ENCODE results near the gene KHSRP.
"Not testable (repeated sequence)": the region's sequence is repeated elsewhere in the genome, so short reads cannot be mapped to it uniquely, and the experiment has no call there.

KHSRP gene

DNA sequence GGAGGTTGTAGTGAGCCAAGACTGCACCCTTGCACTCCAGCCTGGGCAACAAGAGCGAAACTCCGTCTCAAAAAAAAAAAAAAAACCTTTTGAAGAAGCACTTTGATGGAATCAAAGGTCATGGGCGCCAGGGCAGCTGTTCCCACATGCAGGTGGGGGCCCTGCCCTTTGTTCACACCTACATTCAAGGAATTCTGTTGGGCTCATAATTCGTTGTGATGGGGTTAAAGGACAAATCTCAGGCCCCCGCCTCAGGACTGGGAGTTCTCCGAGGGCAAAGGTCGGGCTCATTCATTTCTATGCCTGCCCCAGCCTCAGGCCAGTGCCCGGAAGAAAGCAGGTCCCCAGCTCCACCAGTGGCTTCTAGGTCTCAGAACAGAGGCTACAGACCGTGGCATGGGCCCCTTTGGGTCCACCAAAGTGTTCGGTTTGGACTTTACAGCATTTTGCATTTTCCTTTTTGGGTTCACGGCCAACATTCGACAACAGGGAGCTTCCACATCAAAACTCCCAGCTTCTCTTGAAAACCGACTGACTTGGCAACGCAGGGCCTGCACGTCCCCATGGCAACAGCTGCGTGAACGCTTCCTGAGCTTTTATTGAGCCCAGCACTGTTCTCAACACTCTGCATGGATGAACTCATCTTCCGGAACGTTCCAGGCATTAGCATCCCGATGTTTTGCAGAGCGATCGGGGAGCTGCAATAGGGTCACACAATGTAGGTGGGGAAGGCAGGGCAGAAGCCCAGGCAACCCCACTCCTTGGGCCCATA is 21.6 kb downstream of the KHSRP start:
- no peaks in the 10 kb centered on the region for H3K36me3 ChIP-seq (ENCODE audit: control insufficient read depth in 1 of 2, insufficient read depth in 2 of 2, low read length in 2 of 2)
- H2BK5ac ChIP-seq (ENCODE audit: low read depth, low read length, poor library complexity) = no peak overlapping the region
- no peaks in the 10 kb centered on the region for H3K79me2 ChIP-seq (ENCODE audit: control insufficient read depth, insufficient read depth, low read length, poor library complexity)
- no peak overlapping the region for H3K4me2 ChIP-seq (ENCODE audit: low read length)
- DNase-seq = no peak
- H2BK120ac ChIP-seq (ENCODE audit: insufficient read depth, low read length, poor library complexity) = no peak overlapping the region
- no peak overlapping the region for H3K14ac ChIP-seq (ENCODE audit: low read length)
- H4K91ac ChIP-seq (ENCODE audit: low read depth, low read length) = no peak overlapping the region
- H3K4me1 ChIP-seq (ENCODE audit: control insufficient read depth in 1 of 2, insufficient read depth in 2 of 2, low read length in 2 of 2) = no peaks in the 10 kb centered on the region
- H3K27me3 ChIP-seq (ENCODE audit: insufficient read depth, low read length) = no peaks in the 10 kb centered on the region
- no peak overlapping the region for H4K12ac ChIP-seq (ENCODE audit: low read depth, low read length)
- H2AK5ac ChIP-seq (ENCODE audit: low read length) = no peak overlapping the region
- WGBS (ENCODE audit: extremely low coverage, insufficient coverage, insufficient read length) = no CpG with 5 or more reads among the region's 22 CpGs
- no peak overlapping the region for H3K18ac ChIP-seq (ENCODE audit: low read length)
- H3K9me3 ChIP-seq (ENCODE audit: insufficient read depth, low read depth, low read length) = no peaks in the 10 kb centered on the region
- no peak overlapping the region for H3K4ac ChIP-seq (ENCODE audit: low read depth, low read length)
- no peak overlapping the region for H3K9ac ChIP-seq (ENCODE audit: low read length)
- no peak overlapping the region for H2AFZ ChIP-seq (ENCODE audit: insufficient read depth, low read length, poor library complexity)
- no peak overlapping the region for H3K23ac ChIP-seq (ENCODE audit: low read length)
- H3K4me3 ChIP-seq (ENCODE audit: low read depth, low read length) = no peak overlapping the region
- H3K79me1 ChIP-seq (ENCODE audit: low read length) = no peaks in the 10 kb centered on the region
- no peak overlapping the region for H3K27ac ChIP-seq (ENCODE audit: low read depth, low read length)
- H4K8ac ChIP-seq (ENCODE audit: low read depth, low read length) = no peak overlapping the region
- H2BK12ac ChIP-seq (ENCODE audit: low read length) = no peak overlapping the region

DNA sequence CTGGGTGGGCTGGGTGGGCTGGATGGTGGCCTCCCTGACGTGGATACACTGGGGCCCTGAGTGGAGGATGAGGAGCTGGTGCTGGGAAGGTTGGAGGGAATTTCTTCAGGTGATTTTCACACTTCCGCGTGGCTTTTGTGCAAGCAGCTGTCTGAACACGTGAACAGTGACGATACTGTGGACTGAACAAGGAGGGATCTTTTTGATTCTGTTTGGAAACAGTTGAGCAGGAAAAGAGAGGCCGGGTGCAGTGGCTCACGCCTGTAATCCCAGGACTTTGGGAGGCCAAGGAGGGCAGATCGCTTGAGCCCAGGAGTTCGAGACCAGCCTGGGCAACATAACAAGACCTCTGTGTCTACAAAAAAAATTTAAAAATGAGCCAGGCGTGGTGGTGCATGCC is 22.6 kb downstream of the KHSRP start:
- no peak overlapping the region for H4K12ac ChIP-seq (ENCODE audit: low read depth, low read length)
- H3K4ac ChIP-seq (ENCODE audit: low read depth, low read length) = no peak overlapping the region
- H2AFZ ChIP-seq (ENCODE audit: insufficient read depth, low read length, poor library complexity) = no peak overlapping the region
- no peak overlapping the region for H2BK120ac ChIP-seq (ENCODE audit: insufficient read depth, low read length, poor library complexity)
- no peak overlapping the region for H3K4me3 ChIP-seq (ENCODE audit: low read depth, low read length)
- H3K14ac ChIP-seq (ENCODE audit: low read length) = no peak overlapping the region
- H4K8ac ChIP-seq (ENCODE audit: low read depth, low read length) = no peak overlapping the region
- H3K18ac ChIP-seq (ENCODE audit: low read length) = no peak overlapping the region
- H3K27ac ChIP-seq (ENCODE audit: low read depth, low read length) = no peak overlapping the region
- H4K91ac ChIP-seq (ENCODE audit: low read depth, low read length) = no peak overlapping the region
- no peak for DNase-seq
- no peaks in the 10 kb centered on the region for H3K79me2 ChIP-seq (ENCODE audit: control insufficient read depth, insufficient read depth, low read length, poor library complexity)
- no CpG with 5 or more reads among the region's 10 CpGs for WGBS (ENCODE audit: extremely low coverage, insufficient coverage, insufficient read length)
- no peak overlapping the region for H2BK5ac ChIP-seq (ENCODE audit: low read depth, low read length, poor library complexity)
- no peak overlapping the region for H3K4me2 ChIP-seq (ENCODE audit: low read length)
- H3K4me1 ChIP-seq (ENCODE audit: control insufficient read depth in 1 of 2, insufficient read depth in 2 of 2, low read length in 2 of 2) = no peaks in the 10 kb centered on the region
- H3K36me3 ChIP-seq (ENCODE audit: control insufficient read depth in 1 of 2, insufficient read depth in 2 of 2, low read length in 2 of 2) = no peaks in the 10 kb centered on the region
- H3K23ac ChIP-seq (ENCODE audit: low read length) = no peak overlapping the region
- no peaks in the 10 kb centered on the region for H3K27me3 ChIP-seq (ENCODE audit: insufficient read depth, low read length)
- H3K9ac ChIP-seq (ENCODE audit: low read length) = no peak overlapping the region
- H3K79me1 ChIP-seq (ENCODE audit: low read length) = no peaks in the 10 kb centered on the region
- H3K9me3 ChIP-seq (ENCODE audit: insufficient read depth, low read depth, low read length) = no peaks in the 10 kb centered on the region
- no peak overlapping the region for H2BK12ac ChIP-seq (ENCODE audit: low read length)
- H2AK5ac ChIP-seq (ENCODE audit: low read length) = no peak overlapping the region

DNA sequence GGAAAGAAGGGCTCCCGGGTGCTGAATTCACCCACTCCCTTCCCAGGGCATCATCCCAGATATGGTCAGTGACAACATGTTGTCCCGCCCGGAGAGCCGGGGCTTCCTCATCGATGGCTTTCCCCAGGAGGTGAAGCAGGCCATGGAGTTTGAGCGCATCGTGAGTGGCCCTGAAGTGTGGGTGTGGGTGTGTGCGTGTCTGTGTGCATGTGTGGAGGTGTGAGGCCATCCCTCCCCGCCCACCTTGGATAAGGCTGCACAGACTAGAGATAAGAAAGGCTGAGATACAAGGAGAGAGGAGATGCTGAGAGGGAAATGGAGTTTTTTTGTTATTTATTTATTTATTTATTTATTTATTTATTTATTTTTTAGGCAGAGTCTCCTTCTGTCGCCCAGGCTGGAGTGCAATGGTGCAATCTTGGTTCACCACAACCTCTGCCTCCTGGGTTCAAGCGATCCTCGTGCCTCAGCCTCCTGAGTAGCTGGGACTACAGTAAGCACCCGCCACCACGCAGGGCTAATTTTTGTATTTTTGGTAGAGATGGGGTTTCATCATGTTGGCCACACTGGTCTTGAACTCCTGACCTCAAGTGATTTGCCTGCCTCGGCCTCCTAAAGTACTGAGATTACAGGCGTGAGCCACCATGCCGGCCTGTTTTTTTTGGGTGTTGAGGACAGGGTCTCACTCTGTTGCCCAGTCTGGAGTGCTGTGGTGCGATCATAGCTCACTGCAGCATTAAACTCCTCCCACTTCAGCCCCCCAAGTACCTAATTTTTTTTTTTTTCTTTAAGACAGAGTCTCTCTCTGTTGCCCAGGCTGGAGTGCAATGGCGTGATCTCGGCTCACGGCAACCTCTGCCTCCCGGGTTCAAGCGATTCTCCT is 24.3 kb downstream of the KHSRP start:
- H3K79me2 ChIP-seq (ENCODE audit: control insufficient read depth, insufficient read depth, low read length, poor library complexity); H3K9ac ChIP-seq (ENCODE audit: low read length); H3K23ac ChIP-seq (ENCODE audit: low read length); H3K9me3 ChIP-seq (ENCODE audit: insufficient read depth, low read depth, low read length); H3K14ac ChIP-seq (ENCODE audit: low read length); H3K18ac ChIP-seq (ENCODE audit: low read length); H4K91ac ChIP-seq (ENCODE audit: low read depth, low read length); H3K27me3 ChIP-seq (ENCODE audit: insufficient read depth, low read length); H3K27ac ChIP-seq (ENCODE audit: low read depth, low read length); H3K36me3 ChIP-seq (ENCODE audit: control insufficient read depth in 1 of 2, insufficient read depth in 2 of 2, low read length in 2 of 2); H2BK120ac ChIP-seq (ENCODE audit: insufficient read depth, low read length, poor library complexity); H4K8ac ChIP-seq (ENCODE audit: low read depth, low read length); H2BK12ac ChIP-seq (ENCODE audit: low read length); H3K4me1 ChIP-seq (ENCODE audit: control insufficient read depth in 1 of 2, insufficient read depth in 2 of 2, low read length in 2 of 2); H3K4me2 ChIP-seq (ENCODE audit: low read length); H2AFZ ChIP-seq (ENCODE audit: insufficient read depth, low read length, poor library complexity); H3K4ac ChIP-seq (ENCODE audit: low read depth, low read length); H2AK5ac ChIP-seq (ENCODE audit: low read length); H3K79me1 ChIP-seq (ENCODE audit: low read length); H4K12ac ChIP-seq (ENCODE audit: low read depth, low read length); H3K4me3 ChIP-seq (ENCODE audit: low read depth, low read length); H2BK5ac ChIP-seq (ENCODE audit: low read depth, low read length, poor library complexity); DNase-seq: not testable (repeated sequence)
- WGBS (ENCODE audit: extremely low coverage, insufficient coverage, insufficient read length) = no CpG with 5 or more reads among the region's 23 CpGs

DNA sequence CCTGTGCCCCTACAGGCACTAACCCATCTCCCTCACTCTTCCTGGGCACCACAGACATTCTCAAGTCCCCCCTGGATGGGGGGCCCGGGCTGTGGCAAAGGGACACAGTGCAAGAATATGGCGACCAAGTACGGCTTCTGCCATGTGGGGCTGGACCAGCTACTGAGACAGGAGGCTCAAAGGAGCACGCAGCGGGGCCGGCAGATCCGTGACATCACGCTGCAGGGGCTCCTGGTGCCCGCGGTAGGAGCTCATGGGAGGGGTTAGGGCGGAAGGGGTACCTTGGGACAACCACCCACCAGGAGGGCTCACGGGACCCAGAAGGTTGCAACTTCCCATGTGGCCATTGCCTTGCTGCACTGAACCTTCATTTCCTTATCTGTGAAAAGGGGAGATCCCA is 28.3 kb downstream of the KHSRP start:
- Histone ChIP-seq H3K36me3 (ENCODE audit: control insufficient read depth in 1 of 2, insufficient read depth in 2 of 2, low read length in 2 of 2) (peaks cover 4 to 5% of the 10 kb centered on the region in 2 experiments), H3K27me3 (ENCODE audit: insufficient read depth, low read length) (no peaks in the 10 kb centered on the region), H4K8ac (ENCODE audit: low read depth, low read length) (no peak overlapping the region), H3K18ac (ENCODE audit: low read length) (no peak overlapping the region), H2AK5ac (ENCODE audit: low read length) (no peak overlapping the region), H3K9me3 (ENCODE audit: insufficient read depth, low read depth, low read length) (no peaks in the 10 kb centered on the region), H2BK12ac (ENCODE audit: low read length) (no peak overlapping the region), H3K4me3 (ENCODE audit: low read depth, low read length) (no peak overlapping the region), H3K4ac (ENCODE audit: low read depth, low read length) (no peak overlapping the region), H2BK120ac (ENCODE audit: insufficient read depth, low read length, poor library complexity) (no peak overlapping the region), H4K12ac (ENCODE audit: low read depth, low read length) (no peak overlapping the region), H3K79me1 (ENCODE audit: low read length) (peaks cover 17% of the 10 kb centered on the region), H3K23ac (ENCODE audit: low read length) (no peak overlapping the region), H3K14ac (ENCODE audit: low read length) (no peak overlapping the region), H3K4me2 (ENCODE audit: low read length) (no peak overlapping the region), H2AFZ (ENCODE audit: insufficient read depth, low read length, poor library complexity) (no peak overlapping the region), H3K9ac (ENCODE audit: low read length) (no peak overlapping the region), H3K4me1 (ENCODE audit: control insufficient read depth in 1 of 2, insufficient read depth in 2 of 2, low read length in 2 of 2) (peaks cover 10 to 12% of the 10 kb centered on the region in 2 experiments), H3K27ac (ENCODE audit: low read depth, low read length) (no peak overlapping the region), H2BK5ac (ENCODE audit: low read depth, low read length, poor library complexity) (no peak overlapping the region), H3K79me2 (ENCODE audit: control insufficient read depth, insufficient read depth, low read length, poor library complexity) (peaks cover 15% of the 10 kb centered on the region), H4K91ac (ENCODE audit: low read depth, low read length) (no peak overlapping the region)
- DNase-seq = no peak
- WGBS (ENCODE audit: extremely low coverage, insufficient coverage, insufficient read length) = no CpG with 5 or more reads among the region's 12 CpGs
